WTC11 (cell line): ENCODE data around the gene ADCY1. TPM values are rescaled to one million over a fixed set of nuclear protein-coding genes. Genes with fewer than 3 reads are reported as not detected.

Source experiments
- ATAC-seq: fragments of 200-7000 bp; cut with Tn5 transposase; 2 replicates; pipeline ENCODE4 v1.10.0; 2021; ENCODE audit warnings: mild to moderate bottlenecking, moderate library complexity
- CTCF ChIA-PET: fragments of 300-600 bp; sonication (Branson Sonifier 250); formaldehyde crosslinking; loops from one replicate; lab custom pipeline; 2021; ENCODE audit warnings: antibody characterized with exemption; lab: Charles Lee
- POLR2A ChIA-PET: fragments of 350-600 bp; sonication (Branson Sonifier 250); formaldehyde crosslinking; loops from one replicate; lab custom pipeline; 2021; ENCODE audit warnings: antibody characterized with exemption; lab: Charles Lee
- DNase-seq: peaks from one replicate; pipeline ENCODE4 v3.0.0; 2021; ENCODE audit warnings: low spot score
- H3K27ac Mint-ChIP-seq: 2 replicates; pipeline ENCODE4 v1.8.0; 2021; ENCODE audit warnings: mixed read lengths
- H3K27me3 Mint-ChIP-seq: 2 replicates; pipeline ENCODE4 v1.8.0; 2021; ENCODE audit warnings: low read depth, mild to moderate bottlenecking, moderate library complexity, mixed read lengths
- H3K36me3 Mint-ChIP-seq: 2 replicates; pipeline ENCODE4 v1.8.0; 2021; ENCODE audit warnings: mixed read lengths
- H3K4me1 Mint-ChIP-seq: 2 replicates; pipeline ENCODE4 v1.8.0; 2022; ENCODE audit warnings: mixed read lengths
- H3K4me3 Mint-ChIP-seq: 2 replicates; pipeline ENCODE4 v1.8.0; 2021; ENCODE audit warnings: mild to moderate bottlenecking, moderate library complexity, mixed read lengths
- H3K9me3 Mint-ChIP-seq: 2 replicates; pipeline ENCODE4 v1.8.0; 2021; ENCODE audit warnings: mixed read lengths
- ATF1 ChIP-seq: sonication (generic); formaldehyde crosslinking; IDR thresholded peaks from 2 replicates; pipeline ENCODE4 v1.8.1; 2023; ENCODE audit warnings: mild to moderate bottlenecking, moderate library complexity, missing genetic modification reagents
- CREM ChIP-seq: sonication (generic); formaldehyde crosslinking; IDR thresholded peaks from 2 replicates; pipeline ENCODE4 v1.8.1; 2022; ENCODE audit warnings: mild to moderate bottlenecking, missing genetic modification reagents, moderate library complexity
- EMX1 ChIP-seq: fragments of 250-450 bp; sonication (Bioruptor Pico); IDR thresholded peaks from 2 replicates; pipeline ENCODE4 v1.8.0; 2021; ENCODE audit warnings: mild to moderate bottlenecking
- FOXP1 ChIP-seq: sonication (generic); formaldehyde crosslinking; IDR thresholded peaks from 2 replicates; pipeline ENCODE4 v1.8.0; 2022; ENCODE audit warnings: missing genetic modification reagents, mild to moderate bottlenecking, moderate library complexity, borderline replicate concordance
- GABPB1 ChIP-seq: sonication (generic); formaldehyde crosslinking; IDR thresholded peaks from 2 replicates; pipeline ENCODE4 v1.8.1; 2023; ENCODE audit warnings: mild to moderate bottlenecking, missing genetic modification reagents
- IRF2 ChIP-seq: sonication (generic); formaldehyde crosslinking; IDR thresholded peaks from 2 replicates; pipeline ENCODE4 v1.8.0; 2022; ENCODE audit warnings: low read depth, missing genetic modification reagents, borderline replicate concordance
- MYBL2 ChIP-seq: sonication (generic); formaldehyde crosslinking; IDR thresholded peaks from 2 replicates; pipeline ENCODE4 v1.8.1; 2023; ENCODE audit warnings: mild to moderate bottlenecking, moderate library complexity, missing genetic modification reagents
- NR1H2 ChIP-seq: sonication (generic); formaldehyde crosslinking; IDR thresholded peaks from 2 replicates; pipeline ENCODE4 v1.9.0; 2021; ENCODE audit warnings: mild to moderate bottlenecking, moderate library complexity, missing genetic modification reagents
- SOX15 ChIP-seq: fragments of 250-450 bp; sonication (Bioruptor Pico); IDR thresholded peaks from 2 replicates; pipeline ENCODE4 v1.9.0; 2021; ENCODE audit warnings: mild to moderate bottlenecking
- ZNF396 ChIP-seq: fragments of 250-450 bp; sonication (Bioruptor Pico); IDR thresholded peaks from 2 replicates; pipeline ENCODE4 v1.8.0; 2021; ENCODE audit warnings: mild to moderate bottlenecking, moderate library complexity, borderline replicate concordance
- total RNA-seq: library from RNA; stranded (reverse); gene quantifications from 3 replicates; pipeline ENCODE4 v1.2.3, GENCODE V29; 2021
- TF ChIP-seq, protein P1 (sequence below): sonication (generic); formaldehyde crosslinking; IDR thresholded peaks from 2 replicates; pipeline ENCODE4 v1.8.1; 2022; ENCODE audit warnings: missing genetic modification reagents, borderline replicate concordance
- TF ChIP-seq, protein P2 (sequence below): sonication (generic); formaldehyde crosslinking; IDR thresholded peaks from 2 replicates; pipeline ENCODE4 v1.8.0; 2022; ENCODE audit warnings: mild to moderate bottlenecking, missing genetic modification reagents
- TF ChIP-seq, protein P3 (sequence below): fragments of 250-450 bp; sonication (Bioruptor Pico); IDR thresholded peaks from 2 replicates; pipeline ENCODE4 v1.9.0; 2021; ENCODE audit warnings: mild to moderate bottlenecking
- TF ChIP-seq, protein P4 (sequence below): fragments of 250-450 bp; sonication (Bioruptor Pico); IDR thresholded peaks from 2 replicates; pipeline ENCODE4 v1.9.0; 2021; ENCODE audit warnings: mild to moderate bottlenecking, borderline replicate concordance
- TF ChIP-seq, protein P5 (sequence below): sonication (generic); formaldehyde crosslinking; conservative IDR thresholded peaks from 2 replicates; pipeline ENCODE4 v1.8.1; 2023; ENCODE audit warnings: mild to moderate bottlenecking, low read depth, missing genetic modification reagents, moderate library complexity
- TF ChIP-seq, protein P6 (sequence below): fragments of 250-450 bp; sonication (Bioruptor Pico); IDR thresholded peaks from 2 replicates; pipeline ENCODE4 v1.9.0; 2021; ENCODE audit warnings: moderate library complexity, mild to moderate bottlenecking, inconsistent platforms, borderline replicate concordance

Gene ADCY1
- total RNA-seq, 1 experiment from 2014 or later: 29.0 TPM

DNA sequence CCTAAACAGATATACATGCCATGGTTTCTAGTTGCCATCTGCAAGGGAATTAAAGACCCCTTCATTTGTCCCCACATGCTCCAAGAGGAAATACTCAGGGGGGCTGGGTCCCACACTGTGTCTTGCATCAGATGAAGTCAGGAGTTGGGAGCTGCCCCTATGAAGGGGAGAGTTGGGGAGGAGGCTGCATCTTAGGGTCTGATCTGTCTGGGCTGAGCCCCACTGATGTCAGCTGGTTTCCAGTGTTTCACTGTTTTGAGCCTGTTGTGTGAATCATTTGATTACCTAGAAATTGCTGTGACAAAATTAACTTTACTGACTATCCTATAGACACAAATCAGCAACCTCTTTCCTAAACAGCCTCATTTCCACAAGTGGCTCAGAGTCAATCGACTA, 4.9 kb upstream of the ADCY1 start:
- no peak overlapping the region for H3K27ac Mint-ChIP-seq
- no peak overlapping the region for H3K4me3 Mint-ChIP-seq
- no peak for TF ChIP-seq MYBL2 (CRISPR knock-in tag)
- TF ChIP-seq ZNF396 (CRISPR knock-in tag): no peak
- TF ChIP-seq, protein P1, sequence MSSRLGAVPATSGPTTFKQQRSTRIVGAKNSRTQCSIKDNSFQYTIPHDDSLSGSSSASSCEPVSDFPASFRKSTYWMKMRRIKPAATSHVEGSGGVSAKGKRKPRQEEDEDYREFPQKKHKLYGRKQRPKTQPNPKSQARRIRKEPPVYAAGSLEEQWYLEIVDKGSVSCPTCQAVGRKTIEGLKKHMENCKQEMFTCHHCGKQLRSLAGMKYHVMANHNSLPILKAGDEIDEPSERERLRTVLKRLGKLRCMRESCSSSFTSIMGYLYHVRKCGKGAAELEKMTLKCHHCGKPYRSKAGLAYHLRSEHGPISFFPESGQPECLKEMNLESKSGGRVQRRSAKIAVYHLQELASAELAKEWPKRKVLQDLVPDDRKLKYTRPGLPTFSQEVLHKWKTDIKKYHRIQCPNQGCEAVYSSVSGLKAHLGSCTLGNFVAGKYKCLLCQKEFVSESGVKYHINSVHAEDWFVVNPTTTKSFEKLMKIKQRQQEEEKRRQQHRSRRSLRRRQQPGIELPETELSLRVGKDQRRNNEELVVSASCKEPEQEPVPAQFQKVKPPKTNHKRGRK (CRISPR knock-in tag): no peak
- TF ChIP-seq IRF2 (CRISPR knock-in tag): no peak
- no peak for TF ChIP-seq SOX15 (CRISPR knock-in tag)
- no peaks in the 10 kb centered on the region for H3K36me3 Mint-ChIP-seq
- peaks cover 24% of the 10 kb centered on the region for H3K4me1 Mint-ChIP-seq
- H3K9me3 Mint-ChIP-seq: peaks cover 13% of the 10 kb centered on the region
- peaks cover 30% of the 10 kb centered on the region for H3K27me3 Mint-ChIP-seq
- POLR2A ChIA-PET: no interaction called here
- ATAC-seq (no peak), DNase-seq (no peak)
- CTCF ChIA-PET: no interaction called here

DNA sequence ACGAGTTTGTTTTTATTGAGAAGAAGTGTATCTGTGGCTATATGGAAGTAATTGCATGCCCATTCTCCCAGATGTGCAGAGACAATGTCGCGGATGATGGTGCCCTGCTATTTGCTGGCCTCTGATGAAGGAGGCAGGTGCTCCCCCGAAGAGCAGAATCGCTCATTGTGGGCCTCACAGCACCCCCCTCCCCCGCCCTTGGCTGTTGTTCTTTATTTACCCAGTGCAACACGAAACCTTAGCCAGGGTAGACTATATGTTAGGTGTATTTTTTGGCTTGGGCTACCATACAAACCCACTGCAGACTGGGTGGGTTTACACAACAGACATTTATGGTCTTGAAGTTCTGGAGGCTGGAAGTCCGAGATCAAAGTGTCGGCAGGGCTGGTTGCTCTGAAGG, 3.4 kb upstream of the ADCY1 start:
- TF ChIP-seq CREM (CRISPR knock-in tag) (no peak), ATF1 (no peak), EMX1 (CRISPR knock-in tag) (no peak), NR1H2 (no peak), FOXP1 (CRISPR knock-in tag) (no peak), GABPB1 (CRISPR knock-in tag) (no peak), SOX15 (CRISPR knock-in tag) (no peak)
- TF ChIP-seq, protein P2, sequence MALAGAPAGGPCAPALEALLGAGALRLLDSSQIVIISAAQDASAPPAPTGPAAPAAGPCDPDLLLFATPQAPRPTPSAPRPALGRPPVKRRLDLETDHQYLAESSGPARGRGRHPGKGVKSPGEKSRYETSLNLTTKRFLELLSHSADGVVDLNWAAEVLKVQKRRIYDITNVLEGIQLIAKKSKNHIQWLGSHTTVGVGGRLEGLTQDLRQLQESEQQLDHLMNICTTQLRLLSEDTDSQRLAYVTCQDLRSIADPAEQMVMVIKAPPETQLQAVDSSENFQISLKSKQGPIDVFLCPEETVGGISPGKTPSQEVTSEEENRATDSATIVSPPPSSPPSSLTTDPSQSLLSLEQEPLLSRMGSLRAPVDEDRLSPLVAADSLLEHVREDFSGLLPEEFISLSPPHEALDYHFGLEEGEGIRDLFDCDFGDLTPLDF (CRISPR knock-in tag): no peak
- TF ChIP-seq, protein P3, sequence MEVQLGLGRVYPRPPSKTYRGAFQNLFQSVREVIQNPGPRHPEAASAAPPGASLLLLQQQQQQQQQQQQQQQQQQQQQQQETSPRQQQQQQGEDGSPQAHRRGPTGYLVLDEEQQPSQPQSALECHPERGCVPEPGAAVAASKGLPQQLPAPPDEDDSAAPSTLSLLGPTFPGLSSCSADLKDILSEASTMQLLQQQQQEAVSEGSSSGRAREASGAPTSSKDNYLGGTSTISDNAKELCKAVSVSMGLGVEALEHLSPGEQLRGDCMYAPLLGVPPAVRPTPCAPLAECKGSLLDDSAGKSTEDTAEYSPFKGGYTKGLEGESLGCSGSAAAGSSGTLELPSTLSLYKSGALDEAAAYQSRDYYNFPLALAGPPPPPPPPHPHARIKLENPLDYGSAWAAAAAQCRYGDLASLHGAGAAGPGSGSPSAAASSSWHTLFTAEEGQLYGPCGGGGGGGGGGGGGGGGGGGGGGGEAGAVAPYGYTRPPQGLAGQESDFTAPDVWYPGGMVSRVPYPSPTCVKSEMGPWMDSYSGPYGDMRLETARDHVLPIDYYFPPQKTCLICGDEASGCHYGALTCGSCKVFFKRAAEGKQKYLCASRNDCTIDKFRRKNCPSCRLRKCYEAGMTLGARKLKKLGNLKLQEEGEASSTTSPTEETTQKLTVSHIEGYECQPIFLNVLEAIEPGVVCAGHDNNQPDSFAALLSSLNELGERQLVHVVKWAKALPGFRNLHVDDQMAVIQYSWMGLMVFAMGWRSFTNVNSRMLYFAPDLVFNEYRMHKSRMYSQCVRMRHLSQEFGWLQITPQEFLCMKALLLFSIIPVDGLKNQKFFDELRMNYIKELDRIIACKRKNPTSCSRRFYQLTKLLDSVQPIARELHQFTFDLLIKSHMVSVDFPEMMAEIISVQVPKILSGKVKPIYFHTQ (CRISPR knock-in tag): no peak
- TF ChIP-seq, protein P4, sequence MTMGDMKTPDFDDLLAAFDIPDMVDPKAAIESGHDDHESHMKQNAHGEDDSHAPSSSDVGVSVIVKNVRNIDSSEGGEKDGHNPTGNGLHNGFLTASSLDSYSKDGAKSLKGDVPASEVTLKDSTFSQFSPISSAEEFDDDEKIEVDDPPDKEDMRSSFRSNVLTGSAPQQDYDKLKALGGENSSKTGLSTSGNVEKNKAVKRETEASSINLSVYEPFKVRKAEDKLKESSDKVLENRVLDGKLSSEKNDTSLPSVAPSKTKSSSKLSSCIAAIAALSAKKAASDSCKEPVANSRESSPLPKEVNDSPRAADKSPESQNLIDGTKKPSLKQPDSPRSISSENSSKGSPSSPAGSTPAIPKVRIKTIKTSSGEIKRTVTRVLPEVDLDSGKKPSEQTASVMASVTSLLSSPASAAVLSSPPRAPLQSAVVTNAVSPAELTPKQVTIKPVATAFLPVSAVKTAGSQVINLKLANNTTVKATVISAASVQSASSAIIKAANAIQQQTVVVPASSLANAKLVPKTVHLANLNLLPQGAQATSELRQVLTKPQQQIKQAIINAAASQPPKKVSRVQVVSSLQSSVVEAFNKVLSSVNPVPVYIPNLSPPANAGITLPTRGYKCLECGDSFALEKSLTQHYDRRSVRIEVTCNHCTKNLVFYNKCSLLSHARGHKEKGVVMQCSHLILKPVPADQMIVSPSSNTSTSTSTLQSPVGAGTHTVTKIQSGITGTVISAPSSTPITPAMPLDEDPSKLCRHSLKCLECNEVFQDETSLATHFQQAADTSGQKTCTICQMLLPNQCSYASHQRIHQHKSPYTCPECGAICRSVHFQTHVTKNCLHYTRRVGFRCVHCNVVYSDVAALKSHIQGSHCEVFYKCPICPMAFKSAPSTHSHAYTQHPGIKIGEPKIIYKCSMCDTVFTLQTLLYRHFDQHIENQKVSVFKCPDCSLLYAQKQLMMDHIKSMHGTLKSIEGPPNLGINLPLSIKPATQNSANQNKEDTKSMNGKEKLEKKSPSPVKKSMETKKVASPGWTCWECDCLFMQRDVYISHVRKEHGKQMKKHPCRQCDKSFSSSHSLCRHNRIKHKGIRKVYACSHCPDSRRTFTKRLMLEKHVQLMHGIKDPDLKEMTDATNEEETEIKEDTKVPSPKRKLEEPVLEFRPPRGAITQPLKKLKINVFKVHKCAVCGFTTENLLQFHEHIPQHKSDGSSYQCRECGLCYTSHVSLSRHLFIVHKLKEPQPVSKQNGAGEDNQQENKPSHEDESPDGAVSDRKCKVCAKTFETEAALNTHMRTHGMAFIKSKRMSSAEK: no peak
- TF ChIP-seq, protein P5, sequence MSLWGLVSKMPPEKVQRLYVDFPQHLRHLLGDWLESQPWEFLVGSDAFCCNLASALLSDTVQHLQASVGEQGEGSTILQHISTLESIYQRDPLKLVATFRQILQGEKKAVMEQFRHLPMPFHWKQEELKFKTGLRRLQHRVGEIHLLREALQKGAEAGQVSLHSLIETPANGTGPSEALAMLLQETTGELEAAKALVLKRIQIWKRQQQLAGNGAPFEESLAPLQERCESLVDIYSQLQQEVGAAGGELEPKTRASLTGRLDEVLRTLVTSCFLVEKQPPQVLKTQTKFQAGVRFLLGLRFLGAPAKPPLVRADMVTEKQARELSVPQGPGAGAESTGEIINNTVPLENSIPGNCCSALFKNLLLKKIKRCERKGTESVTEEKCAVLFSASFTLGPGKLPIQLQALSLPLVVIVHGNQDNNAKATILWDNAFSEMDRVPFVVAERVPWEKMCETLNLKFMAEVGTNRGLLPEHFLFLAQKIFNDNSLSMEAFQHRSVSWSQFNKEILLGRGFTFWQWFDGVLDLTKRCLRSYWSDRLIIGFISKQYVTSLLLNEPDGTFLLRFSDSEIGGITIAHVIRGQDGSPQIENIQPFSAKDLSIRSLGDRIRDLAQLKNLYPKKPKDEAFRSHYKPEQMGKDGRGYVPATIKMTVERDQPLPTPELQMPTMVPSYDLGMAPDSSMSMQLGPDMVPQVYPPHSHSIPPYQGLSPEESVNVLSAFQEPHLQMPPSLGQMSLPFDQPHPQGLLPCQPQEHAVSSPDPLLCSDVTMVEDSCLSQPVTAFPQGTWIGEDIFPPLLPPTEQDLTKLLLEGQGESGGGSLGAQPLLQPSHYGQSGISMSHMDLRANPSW (CRISPR knock-in tag): no peak
- TF ChIP-seq, protein P6, sequence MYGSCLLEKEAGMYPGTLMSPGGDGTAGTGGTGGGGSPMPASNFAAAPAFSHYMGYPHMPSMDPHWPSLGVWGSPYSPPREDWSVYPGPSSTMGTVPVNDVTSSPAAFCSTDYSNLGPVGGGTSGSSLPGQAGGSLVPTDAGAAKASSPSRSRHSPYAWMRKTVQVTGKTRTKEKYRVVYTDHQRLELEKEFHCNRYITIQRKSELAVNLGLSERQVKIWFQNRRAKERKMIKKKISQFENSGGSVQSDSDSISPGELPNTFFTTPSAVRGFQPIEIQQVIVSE (CRISPR knock-in tag): no peak
- TF ChIP-seq, all 79 proteins: peak for 0
- ChIA-PET POLR2A (no interaction called here), CTCF (no interaction called here)
- Mint-ChIP-seq H3K36me3 (no peaks in the 10 kb centered on the region), H3K4me1 (peaks cover 15% of the 10 kb centered on the region), H3K9me3 (peaks cover 13% of the 10 kb centered on the region), H3K27ac (no peak overlapping the region), H3K27me3 (peaks cover 40% of the 10 kb centered on the region), H3K4me3 (no peak overlapping the region)
- DNase-seq (no peak), ATAC-seq (no peak)
